K562 (cell line): ENCODE measurements around the gene CARD8.

Source experiments
- CTCF ChIP-seq, 3 experiments: IDR thresholded peaks in 2 of 3; conservative IDR thresholded peaks in 1 of 3; 2 replicates each; pipeline ENCODE4 v1.5.1; 2011 to 2012; ENCODE audit warnings: low read length in 3 of 3, mild to moderate bottlenecking in 3 of 3, control low read depth in 2 of 3, improper control_type of control experiment in 1 of 3, inconsistent platforms in 1 of 3, low read depth in 1 of 3, mixed read lengths in 1 of 3, moderate library complexity in 1 of 3; ENCODE audit not compliant: insufficient read depth in 2 of 3
- GTF2F1 ChIP-seq: IDR thresholded peaks from 2 replicates; pipeline ENCODE4 v1.6.1; 2011; ENCODE audit warnings: low read depth, low read length, improper control_type of control experiment
- HNRNPL ChIP-seq: fragments of 200-400 bp; formaldehyde crosslinking; IDR thresholded peaks from 2 replicates; pipeline ENCODE4 v1.6.1; 2017; ENCODE audit warnings: low read depth, mild to moderate bottlenecking, low read length
- RBBP5 ChIP-seq: fragments of 200-600 bp; sonication (generic); IDR thresholded peaks from 2 replicates; pipeline ENCODE4 v1.6.1; 2012; ENCODE audit warnings: borderline replicate concordance, mild to moderate bottlenecking, low read length, control low read depth, inconsistent platforms; ENCODE audit not compliant: insufficient read depth, poor library complexity, severe bottlenecking
- TFAP4 ChIP-seq: sonication (generic); formaldehyde crosslinking; IDR thresholded peaks from 2 replicates; pipeline ENCODE4 v1.8.0; 2022; ENCODE audit warnings: missing genetic modification reagents, mild to moderate bottlenecking, moderate library complexity, borderline replicate concordance
- ZNF174 ChIP-seq: fragments of 250-450 bp; sonication (Bioruptor Pico); IDR thresholded peaks from 2 replicates; pipeline ENCODE4 v1.4.0; 2020; ENCODE audit warnings: mild to moderate bottlenecking
- ZNF212 ChIP-seq: fragments of 450-650 bp; formaldehyde crosslinking; IDR thresholded peaks from 2 replicates; pipeline ENCODE4 v1.4.0; 2020; ENCODE audit warnings: mild to moderate bottlenecking

- TF ChIP-seq CTCF (IDR thresholded peaks at IDR 0.05 in 2 of 3, conservative IDR thresholded peaks at IDR 0.05 in 1 of 3; ENCODE audit: insufficient read depth in 2 of 3, low read depth in 1 of 3, low read length in 3 of 3) (no peak), TFAP4 (CRISPR knock-in tag) (no peak), GTF2F1 (no peak), RBBP5 (no peak), HNRNPL (no peak), ZNF174 (CRISPR knock-in tag) (no peak), ZNF212 (CRISPR knock-in tag) (no peak)
These were observed 18.5 kb upstream of the CARD8 start for GRCh38 chr19:48274173-48274572.
